HG02798 (cell line): ENCODE data around the gene GCK.
A peak's percentile ranks its signal among the peaks of the same experiment; 100 is the strongest.
"Not testable (repeated sequence)": the region's sequence is repeated elsewhere in the genome, so short reads cannot be mapped to it uniquely, and the experiment has no call there.

Source experiments
- ATAC-seq: cut with Tn5 transposase; IDR thresholded peaks from one replicate; pipeline ENCODE4 v1.9.1; 2021; ENCODE audit warnings: mild to moderate bottlenecking; ENCODE audit not compliant: unreplicated experiment, poor library complexity

Gene GCK

DNA sequence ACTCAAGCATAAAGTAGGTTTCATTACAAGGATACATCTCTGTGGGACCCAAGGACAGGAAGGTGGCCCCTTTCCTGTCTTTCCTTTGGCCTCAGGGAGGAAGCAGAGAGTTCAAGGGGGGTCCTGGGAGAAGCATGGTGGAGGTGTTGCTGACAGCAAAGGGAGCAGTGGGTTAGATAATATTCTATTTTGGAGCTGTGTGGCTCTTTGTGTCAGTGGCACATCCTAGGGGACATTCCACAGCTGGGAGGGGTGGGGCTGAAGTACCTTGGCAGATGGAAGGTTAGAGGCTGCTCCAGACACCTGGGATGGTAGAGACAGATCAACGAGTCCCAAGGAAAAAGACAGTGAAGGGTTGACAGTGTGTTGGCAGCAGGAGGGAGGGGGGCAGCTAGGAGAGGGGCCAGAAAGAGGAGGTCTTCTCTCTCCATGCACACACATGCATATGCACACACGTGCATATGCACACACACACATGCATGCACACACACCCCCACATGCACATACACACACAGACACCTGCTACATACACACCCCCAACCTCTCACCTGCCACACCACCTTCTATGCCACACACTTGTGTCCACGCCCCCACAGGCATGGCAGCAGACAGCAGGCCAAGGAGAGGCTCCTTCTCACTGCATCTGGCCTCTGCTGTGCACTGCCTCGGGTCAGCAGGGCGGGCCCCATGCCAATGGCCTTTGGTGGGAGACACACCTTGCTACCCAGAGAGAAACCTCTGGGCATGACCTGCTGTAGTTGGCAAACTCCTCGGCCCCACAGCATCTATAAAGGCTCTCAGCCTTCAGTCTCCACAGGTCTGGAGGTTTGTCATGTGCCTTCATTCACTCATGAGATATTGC, 60.3 kb downstream of the GCK start:
- no peak for ATAC-seq

DNA sequence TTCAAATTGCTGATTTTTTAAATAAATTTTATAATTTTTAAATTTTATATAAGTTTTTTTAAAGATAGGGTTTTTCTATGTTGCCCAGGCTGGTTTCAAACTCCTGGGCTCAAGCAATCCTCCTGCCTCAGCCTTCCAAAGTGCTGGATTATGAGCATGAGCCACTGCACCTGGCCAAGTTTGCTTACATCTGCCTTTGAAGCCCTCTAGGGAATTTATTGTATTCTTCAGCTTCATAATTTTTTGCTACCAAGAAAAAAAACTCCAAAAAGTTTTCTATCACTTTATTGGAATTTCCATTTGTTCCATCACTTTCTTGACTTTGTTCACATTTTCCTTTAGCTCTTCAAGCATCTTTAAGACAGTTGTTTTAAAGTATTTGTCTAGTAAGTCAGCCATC, 62.1 kb downstream of the GCK start:
- ATAC-seq: no peak

- ATAC-seq: not testable (repeated sequence)
Measured at GRCh38 chr7:44126574-44126973, 62.7 kb downstream of the GCK start.

DNA sequence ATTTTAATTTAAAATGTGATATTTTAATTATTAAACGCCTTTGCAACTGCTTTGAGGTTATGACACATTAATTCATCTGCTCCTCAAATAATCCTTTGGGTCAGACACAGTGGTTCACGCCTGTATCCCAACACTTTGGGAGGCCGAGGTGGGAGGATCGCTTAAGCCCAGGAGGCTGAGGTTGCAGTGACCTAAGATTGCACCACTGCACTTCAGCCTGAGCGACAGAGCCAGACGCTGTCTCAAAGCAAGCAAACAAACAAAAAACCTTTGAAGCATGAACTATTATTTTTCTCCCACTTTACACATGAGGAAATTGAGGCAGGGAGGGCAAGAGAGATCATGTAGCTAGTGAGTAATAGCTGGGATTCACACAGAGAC, 64.4 kb downstream of the GCK start:
- ATAC-seq: no peak

- ATAC-seq: peak; percentile 99
Measured at GRCh38 chr7:44123190-44124003, 65.8 kb downstream of the GCK start, which contains the start of gene POLD2. Gene POLD2 (minus strand): TSS chr7:44123548. CDS start chr7:44122053, 1,495 bp downstream.

DNA sequence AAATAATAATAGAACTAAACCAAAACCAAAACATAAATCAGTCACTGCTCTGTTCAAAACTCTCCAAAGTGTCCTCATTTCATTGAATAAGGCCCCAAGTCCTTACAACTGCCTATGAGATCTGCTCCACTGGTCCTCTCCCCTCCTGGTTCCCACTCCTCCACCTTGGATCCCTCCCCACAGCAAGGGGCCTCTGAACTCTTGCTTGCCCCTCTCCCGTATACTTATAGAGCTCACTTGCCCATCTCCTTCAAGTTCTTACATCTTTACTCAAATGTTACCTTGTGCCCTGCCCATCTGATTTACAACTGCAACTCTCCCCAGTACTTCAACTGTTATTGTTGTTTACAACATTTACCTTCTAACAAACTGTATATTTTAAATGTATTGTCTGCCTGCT, 66.7 kb downstream of the GCK start:
- no peak for ATAC-seq

- no peak for ATAC-seq
Measured at GRCh38 chr7:44121761-44122420, 67.3 kb downstream of the GCK start.

GRCh38 chr7:44120395-44120794, 68.8 kb downstream of the GCK start:
- no peak for ATAC-seq

GRCh38 chr7:44119829-44120380, 69.3 kb downstream of the GCK start:
- no peak for ATAC-seq

GRCh38 chr7:44117801-44118429, 71.3 kb downstream of the GCK start:
- no peak for ATAC-seq

DNA sequence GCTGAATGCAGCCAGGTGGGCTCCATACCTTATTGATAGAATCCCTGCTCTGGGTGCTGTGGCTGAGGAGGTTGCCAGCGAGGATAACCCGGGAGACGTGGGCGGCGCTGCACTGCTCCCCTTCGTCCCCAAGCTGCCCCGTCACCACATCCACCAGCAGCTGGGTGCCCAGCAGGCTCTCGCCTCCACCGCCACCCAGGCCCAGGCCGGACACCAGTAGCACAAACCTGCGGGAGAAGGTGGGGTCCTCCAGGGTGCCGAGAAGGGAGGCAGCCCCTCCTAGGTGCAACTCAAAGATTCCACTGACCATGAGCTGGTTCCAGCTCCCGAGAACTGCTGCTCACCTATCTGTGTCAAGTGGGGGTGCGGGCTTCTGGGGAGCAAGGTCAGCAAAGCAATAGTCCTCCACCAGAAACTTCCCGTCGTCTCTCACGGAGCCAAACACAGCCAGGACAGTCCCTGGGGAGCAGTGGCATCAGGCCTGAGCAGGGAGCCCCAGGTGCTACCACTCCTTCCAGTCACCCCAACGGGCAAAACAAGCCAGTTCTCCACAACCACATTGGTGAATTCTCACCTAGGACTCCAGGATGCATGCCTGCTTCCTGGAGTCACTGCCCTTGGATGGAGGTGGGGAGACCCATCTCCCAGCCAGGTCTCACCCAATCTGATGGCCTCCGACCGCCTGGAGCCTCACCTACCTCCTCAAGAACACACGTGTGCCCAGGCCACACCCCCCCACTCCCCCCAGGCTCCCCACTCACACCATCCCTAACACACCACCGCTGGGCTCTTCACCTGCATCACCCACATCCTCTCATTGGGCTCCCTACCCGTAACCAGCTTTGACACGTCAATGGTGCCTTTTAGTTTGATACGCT, 72.2 kb downstream of the GCK start:
- ATAC-seq: no peak

DNA sequence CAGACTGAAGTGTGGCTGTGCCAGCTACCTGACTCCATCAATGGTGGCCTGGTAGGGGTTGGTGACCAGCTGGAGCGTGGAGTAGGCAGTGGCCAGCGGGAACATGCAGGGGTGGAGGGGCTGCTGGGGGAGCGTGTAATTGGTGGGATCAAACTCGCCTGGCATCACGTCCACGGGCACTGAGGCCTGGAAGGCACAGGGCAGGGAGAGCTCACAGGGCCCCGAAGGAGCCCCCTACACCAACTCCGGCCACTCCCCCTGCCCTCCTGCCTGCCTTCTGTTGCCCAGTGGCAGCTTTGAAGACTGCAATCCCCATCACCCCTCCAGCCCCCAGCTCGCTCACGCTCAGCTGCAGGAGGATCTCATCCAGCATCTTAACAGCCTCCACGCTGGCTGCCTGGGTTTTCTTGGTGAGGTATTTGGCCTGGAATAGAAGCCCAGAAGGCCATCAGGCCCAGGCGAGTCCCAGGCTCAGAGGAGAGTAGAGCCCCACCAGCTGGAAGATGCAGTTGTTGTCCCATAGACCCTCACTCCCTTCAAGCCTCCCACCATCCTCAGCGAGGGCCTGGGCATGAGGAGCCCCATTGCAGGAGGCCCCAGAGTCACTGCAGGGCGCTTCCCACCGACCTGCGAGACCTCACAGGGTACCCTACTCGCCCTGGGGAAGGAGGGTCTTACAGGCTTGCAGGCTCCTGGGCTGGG, 73.0 kb downstream of the GCK start:
- ATAC-seq: no peak

DNA sequence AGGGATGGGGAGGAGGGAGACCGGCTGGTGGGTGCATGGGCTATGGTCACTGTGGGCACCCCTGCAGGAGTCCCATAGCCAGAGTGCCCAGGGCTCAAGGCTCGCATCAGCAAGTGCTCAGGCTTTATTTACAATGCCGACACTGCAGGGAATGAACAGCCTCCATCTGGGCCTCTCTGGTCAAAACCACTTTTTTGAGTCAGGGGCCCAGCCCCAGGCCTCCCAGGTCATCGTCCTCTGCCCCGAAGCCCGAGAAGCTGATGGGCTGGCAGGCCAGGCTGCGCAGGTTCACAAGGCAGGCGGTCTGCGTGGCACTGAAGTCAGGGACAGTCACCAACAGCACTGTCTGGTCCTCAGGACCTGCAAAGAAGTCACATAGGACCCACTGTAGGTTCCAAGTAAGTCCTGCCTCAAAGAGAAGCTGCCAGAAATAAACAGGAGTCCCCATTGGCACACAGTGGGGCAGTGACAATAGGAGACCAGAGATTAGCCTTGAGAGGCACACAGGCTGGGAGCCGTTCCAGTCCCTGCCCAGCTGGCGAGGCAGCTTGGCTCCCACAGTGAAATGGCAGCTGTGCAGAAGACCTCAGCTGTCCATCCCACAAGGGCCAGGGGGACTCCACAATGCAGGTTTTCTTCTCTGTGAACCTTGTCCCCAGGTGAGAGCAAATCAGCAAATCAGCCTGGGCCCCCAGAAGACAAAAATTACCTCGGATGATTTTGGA, 74.5 kb downstream of the GCK start:
- ATAC-seq: no peak

DNA sequence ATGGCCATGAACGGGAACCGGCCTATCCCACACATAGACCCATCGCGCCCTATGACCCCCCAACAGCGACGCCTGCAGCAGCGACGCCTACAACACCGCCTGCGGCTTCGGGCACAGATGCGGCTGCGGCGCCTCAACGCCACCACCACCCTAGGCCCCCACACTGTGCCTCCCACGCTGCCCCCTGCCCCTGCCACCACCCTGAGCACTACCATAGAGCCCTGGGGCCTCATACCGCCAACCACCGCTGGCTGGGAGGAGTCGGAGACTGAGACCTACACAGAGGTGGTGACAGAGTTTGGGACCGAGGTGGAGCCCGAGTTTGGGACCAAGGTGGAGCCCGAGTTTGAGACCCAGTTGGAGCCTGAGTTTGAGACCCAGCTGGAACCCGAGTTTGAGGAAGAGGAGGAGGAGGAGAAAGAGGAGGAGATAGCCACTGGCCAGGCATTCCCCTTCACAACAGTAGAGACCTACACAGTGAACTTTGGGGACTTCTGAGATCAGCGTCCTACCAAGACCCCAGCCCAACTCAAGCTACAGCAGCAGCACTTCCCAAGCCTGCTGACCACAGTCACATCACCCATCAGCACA, 75.4 kb downstream of the GCK start:
- no peak for ATAC-seq

- no peak for ATAC-seq
Measured at GRCh38 chr7:44112997-44113763, 76.1 kb downstream of the GCK start.

- no peak for ATAC-seq
Measured at GRCh38 chr7:44112231-44112996, 76.8 kb downstream of the GCK start.
